HL-60 (cell line): ENCODE results near the gene CEBPB.

Source experiments
- GABPA ChIP-seq: IDR thresholded peaks from 2 replicates; pipeline ENCODE4 v1.6.1; 2012; ENCODE audit warnings: low read depth
- TF ChIP-seq, protein P1 (sequence below): IDR thresholded peaks from one replicate; pipeline ENCODE4 v1.5.1; 2011; ENCODE audit warnings: low read length, control low read depth, inconsistent platforms; ENCODE audit not compliant: insufficient read depth
- TF ChIP-seq, protein P2 (sequence below): IDR thresholded peaks from 2 replicates; pipeline ENCODE4 v1.6.1; 2012; ENCODE audit warnings: low read depth; ENCODE audit not compliant: insufficient replicate concordance

DNA sequence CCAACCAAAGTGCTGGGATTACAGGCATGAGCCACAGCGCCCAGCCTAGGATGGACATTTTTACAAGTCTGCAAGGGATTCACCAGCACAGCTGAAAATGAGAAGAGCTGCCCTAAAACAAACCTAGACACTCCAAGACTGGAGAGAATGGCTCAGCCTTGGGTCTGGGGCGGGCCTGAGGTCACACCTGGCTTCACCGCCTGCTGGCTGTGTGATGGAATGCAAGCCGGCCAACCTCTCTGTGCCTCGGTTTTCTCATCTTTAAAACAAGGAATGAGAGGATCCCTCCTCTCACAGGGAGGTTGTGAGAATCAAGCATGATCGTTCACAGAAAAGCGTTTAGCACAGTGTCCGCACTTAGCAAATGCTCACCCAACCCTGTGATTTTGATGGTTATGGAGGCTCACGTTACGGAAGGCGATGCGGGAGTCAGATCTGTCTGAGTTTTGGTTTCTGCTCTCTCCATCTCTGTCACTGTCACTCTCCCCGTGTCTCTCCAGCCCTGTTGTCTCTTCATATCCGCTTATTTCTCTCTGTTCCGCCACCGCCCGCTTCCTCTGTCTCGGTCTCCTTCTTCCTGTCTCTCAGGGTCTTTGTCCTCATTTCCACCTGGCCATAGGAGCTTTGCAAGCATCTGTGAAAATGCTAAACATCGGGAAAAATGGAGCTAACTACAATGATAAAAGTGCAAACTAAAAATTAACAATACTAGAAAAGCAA, 47.6 kb downstream of the CEBPB start:
- TF ChIP-seq, protein P1, sequence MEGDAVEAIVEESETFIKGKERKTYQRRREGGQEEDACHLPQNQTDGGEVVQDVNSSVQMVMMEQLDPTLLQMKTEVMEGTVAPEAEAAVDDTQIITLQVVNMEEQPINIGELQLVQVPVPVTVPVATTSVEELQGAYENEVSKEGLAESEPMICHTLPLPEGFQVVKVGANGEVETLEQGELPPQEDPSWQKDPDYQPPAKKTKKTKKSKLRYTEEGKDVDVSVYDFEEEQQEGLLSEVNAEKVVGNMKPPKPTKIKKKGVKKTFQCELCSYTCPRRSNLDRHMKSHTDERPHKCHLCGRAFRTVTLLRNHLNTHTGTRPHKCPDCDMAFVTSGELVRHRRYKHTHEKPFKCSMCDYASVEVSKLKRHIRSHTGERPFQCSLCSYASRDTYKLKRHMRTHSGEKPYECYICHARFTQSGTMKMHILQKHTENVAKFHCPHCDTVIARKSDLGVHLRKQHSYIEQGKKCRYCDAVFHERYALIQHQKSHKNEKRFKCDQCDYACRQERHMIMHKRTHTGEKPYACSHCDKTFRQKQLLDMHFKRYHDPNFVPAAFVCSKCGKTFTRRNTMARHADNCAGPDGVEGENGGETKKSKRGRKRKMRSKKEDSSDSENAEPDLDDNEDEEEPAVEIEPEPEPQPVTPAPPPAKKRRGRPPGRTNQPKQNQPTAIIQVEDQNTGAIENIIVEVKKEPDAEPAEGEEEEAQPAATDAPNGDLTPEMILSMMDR: no peak
- no peak for TF ChIP-seq GABPA
- TF ChIP-seq, protein P2, sequence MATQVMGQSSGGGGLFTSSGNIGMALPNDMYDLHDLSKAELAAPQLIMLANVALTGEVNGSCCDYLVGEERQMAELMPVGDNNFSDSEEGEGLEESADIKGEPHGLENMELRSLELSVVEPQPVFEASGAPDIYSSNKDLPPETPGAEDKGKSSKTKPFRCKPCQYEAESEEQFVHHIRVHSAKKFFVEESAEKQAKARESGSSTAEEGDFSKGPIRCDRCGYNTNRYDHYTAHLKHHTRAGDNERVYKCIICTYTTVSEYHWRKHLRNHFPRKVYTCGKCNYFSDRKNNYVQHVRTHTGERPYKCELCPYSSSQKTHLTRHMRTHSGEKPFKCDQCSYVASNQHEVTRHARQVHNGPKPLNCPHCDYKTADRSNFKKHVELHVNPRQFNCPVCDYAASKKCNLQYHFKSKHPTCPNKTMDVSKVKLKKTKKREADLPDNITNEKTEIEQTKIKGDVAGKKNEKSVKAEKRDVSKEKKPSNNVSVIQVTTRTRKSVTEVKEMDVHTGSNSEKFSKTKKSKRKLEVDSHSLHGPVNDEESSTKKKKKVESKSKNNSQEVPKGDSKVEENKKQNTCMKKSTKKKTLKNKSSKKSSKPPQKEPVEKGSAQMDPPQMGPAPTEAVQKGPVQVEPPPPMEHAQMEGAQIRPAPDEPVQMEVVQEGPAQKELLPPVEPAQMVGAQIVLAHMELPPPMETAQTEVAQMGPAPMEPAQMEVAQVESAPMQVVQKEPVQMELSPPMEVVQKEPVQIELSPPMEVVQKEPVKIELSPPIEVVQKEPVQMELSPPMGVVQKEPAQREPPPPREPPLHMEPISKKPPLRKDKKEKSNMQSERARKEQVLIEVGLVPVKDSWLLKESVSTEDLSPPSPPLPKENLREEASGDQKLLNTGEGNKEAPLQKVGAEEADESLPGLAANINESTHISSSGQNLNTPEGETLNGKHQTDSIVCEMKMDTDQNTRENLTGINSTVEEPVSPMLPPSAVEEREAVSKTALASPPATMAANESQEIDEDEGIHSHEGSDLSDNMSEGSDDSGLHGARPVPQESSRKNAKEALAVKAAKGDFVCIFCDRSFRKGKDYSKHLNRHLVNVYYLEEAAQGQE: no peak
